ENCODE measurements around the gene IFNE.

DNA sequence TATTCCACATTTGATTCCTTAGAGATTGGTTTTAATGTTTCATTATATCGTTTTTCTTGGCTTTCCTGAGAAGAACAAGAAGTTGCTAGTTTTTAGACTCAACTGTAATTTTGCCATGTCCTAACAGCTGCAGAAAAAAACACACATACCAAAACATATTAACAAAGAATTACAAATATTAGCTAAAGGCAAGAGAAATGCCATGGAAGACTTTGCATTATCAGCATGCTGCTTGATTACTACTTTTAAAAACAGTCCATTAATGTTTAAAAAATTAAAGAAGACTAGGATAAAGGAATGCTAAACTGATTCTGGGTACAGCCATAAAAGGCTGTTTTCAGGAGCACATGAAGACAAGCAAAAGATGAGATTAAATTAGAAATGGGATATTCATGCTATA is 20.5 kb upstream of the IFNE start:
- TF ChIP-seq SUZ12 (IDR thresholded peaks at IDR 0.05) = no peak
- no peak for TF ChIP-seq ARNT (IDR thresholded peaks at IDR 0.05)
- no peak for TF ChIP-seq HDGF (IDR thresholded peaks at IDR 0.05; ENCODE audit: borderline replicate concordance)
- no peak for TF ChIP-seq FOXM1 (IDR thresholded peaks at IDR 0.05; ENCODE audit: borderline replicate concordance)
- no peak for TF ChIP-seq CTBP1 (IDR thresholded peaks at IDR 0.05; ENCODE audit: borderline replicate concordance)
- TF ChIP-seq FOXA1 (IDR thresholded peaks at IDR 0.05) = no peak
- TF ChIP-seq ELF4 (IDR thresholded peaks at IDR 0.05) = no peak
